Uterus (tissue), 2 donors: ENCODE results near the gene WAC.

ENCODE experiments used
- CTCF ChIP-seq, 4 experiments: fragments of 200-600 bp in 2 of 4; fragments of 450-650 bp in 2 of 4; sonication (generic) in 2 of 4; IDR thresholded peaks; one replicate each; pipeline ENCODE4 v1.5.1; 2016 to 2019; ENCODE audit warnings: antibody characterized with exemption in 4 of 4, mild to moderate bottlenecking in 2 of 4, moderate library complexity in 1 of 4
- POLR2A ChIP-seq, 2 donors: fragments of 450-650 bp; IDR thresholded peaks; one replicate each; pipeline ENCODE4 v1.6.1; 2016; ENCODE audit warnings: antibody characterized with exemption in 2 of 2, mild to moderate bottlenecking in 1 of 2, moderate library complexity in 1 of 2

- TF ChIP-seq CTCF (IDR thresholded peaks at IDR 0.05) = no peak
- no peak for TF ChIP-seq POLR2A (IDR thresholded peaks at IDR 0.05)
These were observed 71.9 kb downstream of the WAC start for GRCh38 chr10:28604567-28605536.
